Fibroblast of mammary gland (primary cell): ENCODE data around the gene MRPL24.
A peak's percentile ranks its signal among the peaks of the same experiment; 100 is the strongest.

Source experiments
- DNase-seq: peaks from one replicate; pipeline ENCODE4 v3.0.0-alpha.2; 2010; ENCODE audit warnings: low read depth
- H3K4me3 ChIP-seq: 2 replicates; pipeline ENCODE4 v1.5.1; 2011; ENCODE audit warnings: low read depth, mild to moderate bottlenecking, low read length, moderate library complexity; ENCODE audit not compliant: control insufficient read depth
- TF ChIP-seq, protein P1 (sequence below): conservative IDR thresholded peaks from 2 replicates; pipeline ENCODE4 v1.5.1; 2011; ENCODE audit warnings: low read depth, low read length, inconsistent platforms; ENCODE audit not compliant: control insufficient read depth, insufficient read depth

Gene MRPL24

DNA sequence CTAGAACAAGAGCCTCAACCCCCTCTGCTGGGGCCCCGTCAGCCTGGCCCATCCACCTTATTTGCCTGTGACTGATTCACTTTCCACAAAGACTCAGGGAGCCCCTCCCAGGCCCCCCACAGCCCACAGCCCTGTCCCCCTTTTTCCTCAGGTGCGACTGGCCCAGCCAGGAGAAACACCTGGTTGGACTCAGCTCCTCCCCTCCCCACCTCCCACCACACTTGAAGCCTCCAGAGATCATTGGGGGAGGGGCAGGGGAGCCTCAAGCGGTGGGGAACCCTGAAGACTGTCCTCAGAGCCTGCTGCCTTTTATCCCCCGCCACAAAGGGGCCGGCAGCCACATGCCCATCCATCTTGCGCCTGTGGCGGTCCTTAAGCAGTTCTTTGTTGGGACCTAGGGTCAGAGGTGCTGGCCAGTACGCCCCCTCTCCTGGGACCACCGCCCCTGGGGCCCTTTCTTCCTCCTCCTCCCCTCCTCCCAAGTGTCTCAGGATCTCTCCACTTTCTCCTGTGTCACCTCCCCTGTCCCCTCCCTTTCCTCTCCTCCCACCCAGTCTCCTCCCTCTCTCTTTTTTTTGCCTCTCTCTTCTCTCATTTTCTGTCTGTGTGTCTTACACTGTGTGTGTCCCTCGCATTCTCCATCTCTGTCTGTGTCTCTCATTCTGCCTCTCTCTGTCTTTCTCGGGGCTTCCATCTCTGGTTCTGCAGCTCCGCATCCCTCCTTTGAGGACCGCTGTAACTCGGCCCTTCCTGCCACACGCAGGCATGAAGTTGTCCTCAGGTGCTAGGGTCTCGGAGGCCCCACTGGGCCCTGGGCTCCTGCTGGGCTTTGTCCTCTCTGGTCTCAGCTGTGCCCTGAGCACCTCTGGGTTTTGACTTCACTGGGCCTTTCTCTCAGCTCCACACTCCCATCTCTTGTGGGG lies 47.7 kb downstream of the MRPL24 start:
- DNase-seq, result no peak

GRCh38 chr1:156692441-156692924 lies 48.4 kb downstream of the MRPL24 start:
- TF ChIP-seq, protein P1, sequence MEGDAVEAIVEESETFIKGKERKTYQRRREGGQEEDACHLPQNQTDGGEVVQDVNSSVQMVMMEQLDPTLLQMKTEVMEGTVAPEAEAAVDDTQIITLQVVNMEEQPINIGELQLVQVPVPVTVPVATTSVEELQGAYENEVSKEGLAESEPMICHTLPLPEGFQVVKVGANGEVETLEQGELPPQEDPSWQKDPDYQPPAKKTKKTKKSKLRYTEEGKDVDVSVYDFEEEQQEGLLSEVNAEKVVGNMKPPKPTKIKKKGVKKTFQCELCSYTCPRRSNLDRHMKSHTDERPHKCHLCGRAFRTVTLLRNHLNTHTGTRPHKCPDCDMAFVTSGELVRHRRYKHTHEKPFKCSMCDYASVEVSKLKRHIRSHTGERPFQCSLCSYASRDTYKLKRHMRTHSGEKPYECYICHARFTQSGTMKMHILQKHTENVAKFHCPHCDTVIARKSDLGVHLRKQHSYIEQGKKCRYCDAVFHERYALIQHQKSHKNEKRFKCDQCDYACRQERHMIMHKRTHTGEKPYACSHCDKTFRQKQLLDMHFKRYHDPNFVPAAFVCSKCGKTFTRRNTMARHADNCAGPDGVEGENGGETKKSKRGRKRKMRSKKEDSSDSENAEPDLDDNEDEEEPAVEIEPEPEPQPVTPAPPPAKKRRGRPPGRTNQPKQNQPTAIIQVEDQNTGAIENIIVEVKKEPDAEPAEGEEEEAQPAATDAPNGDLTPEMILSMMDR, result no peak
- no peak overlapping the region for H3K4me3 ChIP-seq
- DNase-seq, result no peak

More for the DNA sequence above, 47.7 kb downstream of the MRPL24 start:
- H3K4me3 ChIP-seq, result no peak overlapping the region
- TF ChIP-seq, protein P1, result no peak

DNA sequence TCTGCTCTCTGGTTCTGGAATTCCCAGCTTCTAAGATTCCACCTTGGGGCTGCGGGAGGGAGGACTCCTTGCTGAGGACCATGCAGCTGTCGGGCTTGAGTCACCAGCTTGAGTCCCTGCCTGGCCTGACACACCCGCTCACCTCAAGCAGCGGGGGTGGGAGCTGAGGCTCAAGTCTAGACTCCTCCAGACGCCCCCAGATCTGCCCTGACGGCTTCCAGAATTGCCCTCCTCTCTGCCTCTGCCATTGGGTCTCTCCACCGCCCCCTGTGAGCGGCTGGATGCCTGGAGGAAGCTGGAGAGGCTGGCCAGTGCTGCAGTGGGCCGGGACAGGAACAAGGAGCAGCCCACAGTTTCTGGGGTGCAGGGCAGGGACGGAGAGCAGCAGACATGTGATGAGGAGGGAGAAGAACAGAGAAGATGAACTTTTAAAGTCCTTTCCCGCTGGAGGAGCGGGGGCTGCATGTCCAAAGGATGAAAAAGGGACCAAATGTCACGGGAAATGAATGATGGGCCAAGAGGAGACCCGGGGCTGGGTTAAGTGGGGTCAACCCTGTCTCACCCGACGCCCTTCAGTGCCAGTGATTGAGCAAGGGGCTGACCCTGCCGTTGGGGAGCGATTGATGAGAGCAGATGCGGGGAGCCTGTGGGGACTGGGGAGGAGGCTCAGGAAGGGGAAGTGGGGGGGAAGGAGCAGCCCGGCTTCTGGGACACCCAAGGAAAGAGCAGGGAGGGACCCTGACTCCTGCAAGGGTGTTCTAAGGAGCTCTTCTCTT lies 49.0 kb downstream of the MRPL24 start:
- TF ChIP-seq, protein P1, result peak; percentile 26
- DNase-seq, result peak; percentile 55
- H3K4me3 ChIP-seq, result no peak overlapping the region

DNA sequence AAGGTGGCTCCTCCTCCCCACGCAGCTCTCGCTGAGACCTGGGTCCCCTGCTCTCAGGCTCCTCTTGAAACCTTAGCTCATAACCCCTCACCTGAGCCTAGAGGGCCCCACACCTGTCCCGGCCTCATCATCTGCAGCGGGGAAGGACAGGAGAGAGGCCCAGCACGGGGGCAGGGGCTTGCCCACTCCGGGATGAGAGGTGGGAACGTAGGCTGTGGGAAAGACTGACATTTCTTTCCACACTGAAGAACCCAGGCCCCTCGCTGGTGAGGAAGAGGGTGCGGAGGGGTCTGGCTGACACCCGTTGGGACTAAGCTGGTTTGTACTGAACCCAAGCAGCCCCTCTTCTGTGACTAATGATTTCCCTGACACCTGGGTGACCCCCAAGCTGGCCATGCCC lies 49.7 kb downstream of the MRPL24 start:
- H3K4me3 ChIP-seq, result no peak overlapping the region
- TF ChIP-seq, protein P1, result no peak
- no peak for DNase-seq

GRCh38 chr1:156690675-156691036 lies 50.2 kb downstream of the MRPL24 start:
- H3K4me3 ChIP-seq, result no peak overlapping the region
- TF ChIP-seq, protein P1, result no peak
- no peak for DNase-seq

- TF ChIP-seq, protein P1, result no peak
- H3K4me3 ChIP-seq, result peak overlapping the region; percentile 8
- DNase-seq, result peak; percentile 40
Measured at GRCh38 chr1:156689953-156690674, 50.8 kb downstream of the MRPL24 start.
